Sigmoid colon (tissue), 3 donors: ENCODE results near the gene ATF6B.
"Not testable (repeated sequence)": the region's sequence is repeated elsewhere in the genome, so short reads cannot be mapped to it uniquely, and the experiment has no call there.

Experiments
- CTCF ChIP-seq, 4 experiments: fragments of 450-650 bp in 3 of 4; fragments of 200-600 bp in 1 of 4; IDR thresholded peaks; one replicate each; pipeline ENCODE4 v1.5.1; 2016 to 2019; ENCODE audit warnings: antibody characterized with exemption in 4 of 4, mild to moderate bottlenecking in 3 of 4, moderate library complexity in 2 of 4
- POLR2A ChIP-seq, 2 donors: fragments of 450-650 bp; IDR thresholded peaks; one replicate each; pipeline ENCODE4 v1.6.1; 2016; ENCODE audit warnings: antibody characterized with exemption in 2 of 2, mild to moderate bottlenecking in 2 of 2, moderate library complexity in 2 of 2

DNA sequence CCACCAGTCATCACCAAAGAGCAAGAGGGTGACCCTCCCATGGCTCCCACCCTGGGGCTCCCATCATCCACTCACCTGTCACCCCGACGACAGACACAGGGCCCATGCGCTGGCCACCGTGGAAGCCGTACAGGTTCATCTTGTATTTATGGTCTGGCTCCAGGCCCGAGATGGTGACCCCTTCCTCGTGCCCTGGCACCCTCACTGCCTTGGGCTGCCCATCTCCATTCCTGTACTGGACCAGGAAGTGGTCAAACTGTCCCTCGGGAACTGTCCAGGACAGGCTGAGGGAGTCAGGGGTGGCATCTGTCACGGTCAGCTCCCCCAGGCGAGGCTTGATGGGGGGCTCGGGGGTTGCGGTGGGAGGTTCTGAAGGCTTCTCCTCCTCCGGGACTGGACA, 59.7 kb downstream of the ATF6B start:
- TF ChIP-seq CTCF, POLR2A (IDR thresholded peaks at IDR 0.05): not testable (repeated sequence)
